Activated T-cell treated with anti-CD3 and anti-CD28 coated beads, Interleukin-2, amount 50 U/mL, for 1 hour (primary cell): ENCODE data around the gene KLK3.
A peak's percentile ranks its signal among the peaks of the same experiment; 100 is the strongest.
"Not testable (repeated sequence)": the region's sequence is repeated elsewhere in the genome, so short reads cannot be mapped to it uniquely, and the experiment has no call there.

Source experiments
- DNase-seq: peaks from one replicate; pipeline ENCODE4 v3.0.0-alpha.2; 2020

The KLK3 gene

DNA sequence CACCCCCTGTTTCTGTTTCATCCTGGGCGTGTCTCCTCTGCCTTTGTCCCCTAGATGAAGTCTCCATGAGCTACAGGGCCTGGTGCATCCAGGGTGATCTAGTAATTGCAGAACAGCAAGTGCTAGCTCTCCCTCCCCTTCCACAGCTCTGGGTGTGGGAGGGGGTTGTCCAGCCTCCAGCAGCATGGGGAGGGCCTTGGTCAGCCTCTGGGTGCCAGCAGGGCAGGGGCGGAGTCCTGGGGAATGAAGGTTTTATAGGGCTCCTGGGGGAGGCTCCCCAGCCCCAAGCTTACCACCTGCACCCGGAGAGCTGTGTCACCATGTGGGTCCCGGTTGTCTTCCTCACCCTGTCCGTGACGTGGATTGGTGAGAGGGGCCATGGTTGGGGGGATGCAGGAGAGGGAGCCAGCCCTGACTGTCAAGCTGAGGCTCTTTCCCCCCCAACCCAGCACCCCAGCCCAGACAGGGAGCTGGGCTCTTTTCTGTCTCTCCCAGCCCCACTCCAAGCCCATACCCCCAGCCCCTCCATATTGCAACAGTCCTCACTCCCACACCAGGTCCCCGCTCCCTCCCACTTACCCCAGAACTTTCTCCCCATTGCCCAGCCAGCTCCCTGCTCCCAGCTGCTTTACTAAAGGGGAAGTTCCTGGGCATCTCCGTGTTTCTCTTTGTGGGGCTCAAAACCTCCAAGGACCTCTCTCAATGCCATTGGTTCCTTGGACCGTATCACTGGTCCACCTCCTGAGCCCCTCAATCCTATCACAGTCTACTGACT, at the start of gene KLK3:
Gene KLK3 (plus strand): TSS at position 280 of the 775 bp plus-strand sequence. CDS start 41 bp downstream, at position 321.
- DNase-seq = no peak

GRCh38 chr19:50808856-50809255, 45.9 kb upstream of the KLK3 start:
- DNase-seq = no peak

GRCh38 chr19:50811622-50812238, 43.0 kb upstream of the KLK3 start:
- DNase-seq = not testable (repeated sequence)

DNA sequence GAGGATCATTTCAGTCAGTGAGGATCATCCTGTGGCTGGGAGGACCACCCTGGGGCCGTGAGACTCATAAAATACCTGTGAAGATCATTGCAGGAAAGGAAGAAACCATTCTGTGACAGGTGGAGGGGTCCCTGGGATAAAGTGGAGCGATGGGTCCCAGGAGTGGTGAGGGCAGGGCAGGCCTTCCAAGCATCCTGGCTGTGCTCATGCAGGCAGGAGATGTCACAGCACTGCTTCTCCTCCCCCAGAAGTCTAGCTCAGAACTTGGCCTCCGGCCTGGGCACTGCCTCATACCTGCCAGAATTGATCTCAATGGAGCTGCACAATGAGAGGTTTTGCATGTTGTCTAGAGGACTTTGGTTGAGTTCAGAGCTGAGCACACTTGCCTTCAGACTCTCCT, 42.2 kb upstream of the KLK3 start:
- DNase-seq = no peak

DNA sequence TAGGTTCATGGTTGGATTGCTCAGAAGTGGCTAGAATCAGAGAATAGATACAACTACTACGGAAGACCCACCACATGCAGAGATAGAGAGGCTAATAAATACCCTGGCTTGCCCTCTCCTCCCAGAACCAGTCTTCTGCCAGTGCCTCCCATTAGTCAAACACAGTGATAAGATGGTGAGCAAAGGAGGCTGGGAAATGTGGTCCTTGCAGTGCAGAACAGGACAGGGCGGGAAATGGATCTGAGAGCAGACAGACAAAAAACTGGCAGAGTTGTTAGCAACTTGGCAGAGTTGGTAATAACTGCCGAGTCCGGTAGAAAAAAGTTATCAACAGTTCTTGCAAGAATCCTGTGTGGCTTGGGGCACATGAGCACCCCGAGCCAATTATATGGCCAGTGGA, 39.8 kb upstream of the KLK3 start:
- no peak for DNase-seq

GRCh38 chr19:50815439-50815838, 39.3 kb upstream of the KLK3 start:
- DNase-seq = no peak

GRCh38 chr19:50817941-50818858, 36.5 kb upstream of the KLK3 start:
- DNase-seq = peak; percentile 40

DNA sequence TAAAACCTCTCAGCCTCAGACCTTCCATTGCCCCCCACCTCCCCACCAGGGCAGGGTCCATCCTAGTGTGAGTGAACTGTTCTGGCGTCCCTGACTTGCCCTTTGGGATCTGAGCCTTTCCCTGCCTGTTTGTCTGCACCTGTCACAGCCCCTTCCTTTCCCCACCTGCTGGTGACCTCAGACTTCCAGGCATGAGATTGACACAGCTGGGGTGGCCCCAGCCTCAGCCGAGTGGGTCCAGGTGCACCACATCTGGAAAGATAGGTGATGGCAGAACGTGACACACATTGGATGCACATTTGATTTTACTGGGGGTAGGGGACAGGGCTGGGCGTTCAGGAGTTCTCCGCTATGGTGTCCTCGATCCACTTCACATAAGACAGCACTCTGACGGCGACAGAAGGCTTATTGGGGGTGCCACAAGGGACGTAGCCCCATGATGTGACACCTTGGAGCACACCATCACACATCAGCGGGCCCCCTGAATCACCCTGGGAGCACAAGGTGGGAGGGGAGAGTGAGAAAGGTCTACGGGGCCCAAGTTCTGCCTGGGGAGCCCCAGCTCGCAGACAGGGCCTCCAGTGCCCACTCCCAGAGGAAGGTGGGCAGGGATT, 35.7 kb upstream of the KLK3 start:
- DNase-seq = no peak

DNA sequence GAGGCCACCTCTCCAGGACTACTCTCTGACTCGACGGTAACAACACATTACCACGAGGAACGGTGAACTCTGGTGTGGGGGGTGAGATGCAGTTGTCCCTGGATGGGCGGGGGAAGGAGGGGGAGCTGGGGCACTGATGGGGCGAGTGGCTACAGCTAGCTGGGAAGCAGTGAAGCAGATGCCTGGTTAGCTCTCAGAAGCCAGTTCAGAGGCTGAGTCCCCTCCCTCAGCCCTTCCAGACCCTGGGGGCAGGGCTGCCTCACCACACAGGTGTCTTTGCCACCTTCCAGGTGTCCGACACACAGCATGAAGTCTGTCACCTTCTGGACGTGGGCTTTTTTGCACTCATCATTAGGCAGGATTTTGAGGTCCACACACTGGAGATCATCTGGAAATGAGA, 35.1 kb upstream of the KLK3 start:
- DNase-seq = no peak

DNA sequence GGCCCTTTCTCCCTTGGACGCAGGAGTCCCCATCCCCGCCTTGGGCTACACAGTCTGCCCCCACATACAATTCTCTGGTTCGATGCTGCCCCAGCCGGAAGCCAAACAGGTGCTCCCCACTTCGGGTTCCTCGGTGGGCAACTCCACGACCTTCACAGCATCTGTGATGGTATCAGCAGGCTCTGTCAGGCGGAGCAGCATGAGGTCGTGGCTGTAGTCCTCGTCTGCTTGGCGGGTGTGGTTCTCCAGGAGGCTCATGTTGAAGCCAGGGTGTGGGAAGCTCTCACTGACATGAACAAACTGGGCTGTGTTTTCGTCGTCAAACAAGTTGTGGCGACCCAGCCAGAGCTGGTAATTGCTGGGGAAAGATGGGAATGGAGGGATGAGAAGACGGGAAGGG, 34.6 kb upstream of the KLK3 start:
- DNase-seq = no peak

- DNase-seq = no peak
Observed at GRCh38 chr19:50820549-50821247, 34.0 kb upstream of the KLK3 start.

- no peak for DNase-seq
Observed at GRCh38 chr19:50821248-50821612, 33.5 kb upstream of the KLK3 start.

GRCh38 chr19:50821622-50822021, 33.1 kb upstream of the KLK3 start:
- DNase-seq = no peak

DNA sequence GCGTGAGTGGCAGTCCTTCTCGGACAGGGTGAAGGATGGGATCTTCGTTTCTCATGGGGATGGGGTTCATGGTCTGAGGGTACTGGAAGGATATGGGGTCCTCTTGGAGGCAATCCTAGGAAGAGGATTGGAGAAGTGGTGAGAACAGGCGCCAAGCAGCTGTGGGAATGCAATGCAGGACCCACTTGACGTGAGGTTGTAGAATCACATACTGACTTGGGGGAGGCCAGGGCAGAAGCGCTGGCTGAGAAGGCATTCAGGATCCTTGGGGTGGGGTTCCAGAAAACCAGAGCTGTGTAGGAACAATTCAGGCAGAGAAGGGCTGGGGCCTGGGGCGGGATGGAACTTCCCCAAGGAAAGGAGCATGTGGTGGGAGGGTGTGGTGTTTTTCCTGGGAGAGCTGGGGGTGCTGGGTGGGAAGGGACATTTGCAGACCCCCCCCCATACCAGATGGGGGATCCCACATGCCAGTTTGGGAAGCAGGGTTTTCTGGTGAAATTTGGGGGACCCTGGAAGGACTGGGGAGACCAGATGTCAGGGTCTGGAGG, 32.0 kb upstream of the KLK3 start:
- DNase-seq = no peak

- no peak for DNase-seq
Observed at GRCh38 chr19:50823389-50824042, 31.2 kb upstream of the KLK3 start, which contains the start of gene KLK1. TSS of gene KLK1 (minus strand) at chr19:50823787. CDS start at chr19:50823748, 39 bp downstream.

DNA sequence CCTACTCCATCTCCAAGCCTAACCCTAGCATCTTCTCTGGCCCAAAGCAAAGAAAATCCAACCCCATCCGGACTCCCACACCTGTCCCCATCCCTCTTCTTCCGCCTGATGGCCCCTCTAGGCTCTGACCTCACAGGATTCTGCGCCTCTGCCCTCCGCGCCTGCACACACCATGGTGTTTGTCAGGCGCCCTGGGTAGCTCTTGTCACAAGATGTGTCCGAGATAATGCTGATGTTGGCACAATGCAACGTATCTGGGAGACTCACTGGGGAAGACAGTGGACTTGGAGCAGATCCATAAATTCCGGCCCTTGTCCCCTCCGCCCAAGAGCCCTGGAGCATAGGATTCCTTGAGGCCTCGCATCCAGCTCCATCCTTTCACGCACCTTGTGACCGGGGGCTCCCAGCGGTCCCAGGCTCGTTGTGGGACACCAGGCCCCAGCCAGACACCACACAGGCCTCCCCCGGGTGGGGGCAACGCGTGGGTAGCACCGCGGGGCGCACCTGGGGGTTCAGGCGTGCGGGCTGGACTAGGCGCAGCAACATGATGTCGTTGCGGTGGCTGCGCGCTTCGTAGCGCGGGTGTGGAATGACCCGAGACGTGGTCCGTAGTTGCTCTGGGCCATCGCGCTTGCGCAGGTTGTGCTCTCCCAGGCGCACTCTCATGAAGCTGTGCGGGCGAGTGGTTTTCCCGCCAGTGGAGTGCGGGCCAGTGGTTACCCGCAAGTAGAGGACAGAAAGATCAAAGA, 28.0 kb upstream of the KLK3 start:
- no peak for DNase-seq

GRCh38 chr19:50827476-50827875, 27.2 kb upstream of the KLK3 start:
- DNase-seq = no peak

- DNase-seq = no peak
Observed at GRCh38 chr19:50829801-50830200, 24.9 kb upstream of the KLK3 start.

GRCh38 chr19:50830266-50831025, 24.3 kb upstream of the KLK3 start:
- DNase-seq = no peak

- no peak for DNase-seq
Observed at GRCh38 chr19:50831026-50831396, 23.7 kb upstream of the KLK3 start.
